ENCODE measurements around the gene TOR4A.
A peak's percentile ranks its signal among the peaks of the same experiment; 100 is the strongest.

TOR4A gene

DNA sequence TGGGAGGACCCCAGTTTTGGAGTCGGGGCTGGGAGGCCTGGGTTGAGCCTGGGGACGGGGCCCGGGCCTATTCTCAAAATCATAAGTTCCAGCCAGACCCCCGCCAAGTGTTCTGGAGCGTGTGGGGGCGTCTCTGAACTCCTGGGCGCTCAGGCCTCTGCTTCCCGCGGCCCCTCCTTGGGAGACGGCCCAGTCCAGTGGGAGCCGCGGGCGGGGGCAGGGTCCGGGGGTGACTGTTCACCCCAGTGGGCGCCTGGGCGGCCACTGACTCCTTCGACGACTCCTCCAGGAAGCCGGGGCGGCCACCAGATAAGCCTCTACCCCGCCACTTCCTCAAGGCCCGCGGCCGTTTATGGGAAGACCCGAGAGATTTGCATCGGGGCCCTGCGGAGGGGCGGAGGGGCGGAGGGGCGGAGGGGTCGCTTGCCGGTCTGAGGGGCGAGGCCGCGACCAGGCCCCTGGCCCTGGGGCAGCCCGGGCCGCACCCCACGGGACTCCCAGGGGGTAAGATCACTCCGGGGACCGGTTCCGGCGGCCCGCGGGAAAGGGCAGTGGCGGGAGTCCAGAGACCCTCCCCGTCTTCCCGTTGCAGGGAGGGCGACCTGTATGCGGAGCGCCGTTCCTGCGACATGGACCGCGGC, 655 bp downstream of the TOR4A start:
- peak overlapping the region; percentile 89 for H3K27ac ChIP-seq (ENCODE audit: low read depth, low read length)
- H3K9ac ChIP-seq (ENCODE audit: low read depth, low read length), result peak overlapping the region; percentile 76
- H3K27me3 ChIP-seq (ENCODE audit: insufficient read depth, low read length), result peaks cover 4% of the 10 kb centered on the region; the same call in 1 of the 2 replicates
- H3K4me1 ChIP-seq (ENCODE audit: insufficient read depth, low read length), result peaks cover 19% of the 10 kb centered on the region
- no peaks in the 10 kb centered on the region; the same call in 1 of the 2 replicates for H3K36me3 ChIP-seq (ENCODE audit: insufficient read depth, low read length)
- 4% methylated on average over 54 of the region's 54 CpGs for WGBS
- H3K9me3 ChIP-seq (ENCODE audit: insufficient read depth, low read depth, low read length), result no peaks in the 10 kb centered on the region
- peak overlapping the region; percentile 60 for H3K4me3 ChIP-seq (ENCODE audit: low read length)

DNA sequence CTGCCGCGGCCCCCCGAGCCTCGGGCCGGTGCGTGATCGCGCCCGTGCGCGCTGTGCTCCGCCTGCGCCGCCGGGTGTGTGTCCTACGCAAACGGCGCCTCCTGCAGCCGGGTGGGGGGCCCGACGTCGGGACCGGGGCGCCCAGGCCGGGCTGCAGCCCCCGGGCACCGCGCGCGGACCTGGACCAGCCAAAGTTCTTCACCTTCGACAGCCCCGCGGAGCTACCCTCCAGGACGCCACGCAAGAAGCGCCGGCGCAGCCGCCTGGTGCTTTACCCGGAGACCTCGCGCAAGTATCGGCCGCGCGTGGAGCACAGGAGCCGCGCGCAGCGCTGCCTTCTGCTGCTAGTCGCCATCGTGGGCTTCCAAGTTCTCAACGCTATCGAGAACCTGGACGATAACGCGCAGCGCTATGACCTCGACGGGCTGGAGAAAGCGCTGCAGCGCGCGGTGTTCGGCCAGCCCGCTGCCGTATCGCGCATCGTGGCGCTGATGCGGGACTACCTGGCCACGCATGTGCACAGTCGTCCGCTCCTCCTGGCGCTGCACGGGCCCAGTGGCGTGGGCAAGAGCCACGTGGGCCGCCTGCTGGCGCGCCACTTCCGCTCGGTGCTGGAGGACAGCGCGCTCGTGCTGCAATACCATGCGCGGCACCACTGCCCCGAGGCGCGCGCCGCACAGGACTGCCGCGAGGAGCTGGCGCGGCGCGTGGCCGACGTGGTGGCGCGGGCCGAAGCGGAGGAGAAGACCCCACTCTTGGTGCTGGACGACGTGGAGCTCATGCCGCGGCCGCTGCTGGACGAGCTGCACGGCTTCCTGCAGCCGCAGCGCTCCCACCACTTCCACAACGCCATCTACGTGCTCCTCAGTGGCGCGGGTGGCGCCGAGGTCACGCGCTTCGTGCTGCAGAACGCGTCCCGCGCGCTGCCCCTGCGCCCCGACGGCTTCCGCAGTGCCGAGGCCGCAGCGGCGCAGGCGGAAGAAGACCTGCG, 1.5 kb downstream of the TOR4A start:
- WGBS, result 79% methylated on average over 139 of the region's 139 CpGs
- peak overlapping the region; percentile 60 for H3K4me3 ChIP-seq (ENCODE audit: low read length)
- H3K9ac ChIP-seq (ENCODE audit: low read depth, low read length), result no peak overlapping the region
- peaks cover 4% of the 10 kb centered on the region; the same call in 1 of the 2 replicates for H3K27me3 ChIP-seq (ENCODE audit: insufficient read depth, low read length)
- no peak overlapping the region; the same call in 1 of the 2 replicates for H3K27ac ChIP-seq (ENCODE audit: low read depth, low read length)
- no peaks in the 10 kb centered on the region for H3K9me3 ChIP-seq (ENCODE audit: insufficient read depth, low read depth, low read length)
- peaks cover 19% of the 10 kb centered on the region for H3K4me1 ChIP-seq (ENCODE audit: insufficient read depth, low read length)
- no peaks in the 10 kb centered on the region; the same call in 1 of the 2 replicates for H3K36me3 ChIP-seq (ENCODE audit: insufficient read depth, low read length)

DNA sequence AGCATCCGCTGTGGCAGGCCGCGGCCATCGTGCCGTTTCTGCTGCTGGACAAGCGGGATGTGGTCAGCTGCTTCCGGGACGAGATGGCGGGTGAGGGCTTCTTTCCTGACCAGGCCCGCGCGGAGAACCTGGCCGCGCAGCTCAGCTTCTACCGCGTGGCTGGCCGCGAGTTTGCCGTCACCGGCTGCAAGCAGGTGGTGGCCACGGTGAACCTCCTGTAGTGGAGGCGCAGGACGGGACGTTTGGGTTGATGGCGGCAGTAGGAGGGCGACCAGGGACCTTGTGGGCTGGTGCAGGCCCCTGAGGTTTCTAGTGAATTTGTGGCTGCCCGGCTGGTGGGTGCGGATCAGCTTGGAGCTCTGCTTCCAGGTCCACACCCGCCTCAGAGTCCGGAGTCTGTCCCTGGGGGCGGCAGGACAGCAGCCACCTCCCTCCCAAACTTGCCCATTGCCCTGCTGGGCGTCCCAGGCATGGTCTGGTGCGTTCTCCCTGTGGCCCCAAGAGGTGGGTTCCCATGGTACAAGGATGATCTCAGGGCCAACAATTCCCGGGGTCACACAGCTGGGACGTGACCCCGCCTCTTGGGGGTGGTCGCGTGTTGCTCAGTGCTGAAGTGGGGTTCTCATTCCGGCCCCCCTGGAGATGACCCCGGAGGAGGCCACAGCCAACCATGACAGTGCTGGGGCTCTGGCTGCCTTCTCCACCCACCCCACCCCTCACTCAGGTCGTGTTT, 2.4 kb downstream of the TOR4A start:
- peaks cover 4% of the 10 kb centered on the region; the same call in 1 of the 2 replicates for H3K27me3 ChIP-seq (ENCODE audit: insufficient read depth, low read length)
- no peaks in the 10 kb centered on the region for H3K9me3 ChIP-seq (ENCODE audit: insufficient read depth, low read depth, low read length)
- H3K4me1 ChIP-seq (ENCODE audit: insufficient read depth, low read length), result peaks cover 19% of the 10 kb centered on the region
- H3K36me3 ChIP-seq (ENCODE audit: insufficient read depth, low read length), result no peaks in the 10 kb centered on the region; the same call in 1 of the 2 replicates
- no peak overlapping the region for H3K9ac ChIP-seq (ENCODE audit: low read depth, low read length)
- no peak overlapping the region for H3K27ac ChIP-seq (ENCODE audit: low read depth, low read length)
- 96% methylated on average over 41 of the region's 41 CpGs for WGBS
- no peak overlapping the region for H3K4me3 ChIP-seq (ENCODE audit: low read length)

DNA sequence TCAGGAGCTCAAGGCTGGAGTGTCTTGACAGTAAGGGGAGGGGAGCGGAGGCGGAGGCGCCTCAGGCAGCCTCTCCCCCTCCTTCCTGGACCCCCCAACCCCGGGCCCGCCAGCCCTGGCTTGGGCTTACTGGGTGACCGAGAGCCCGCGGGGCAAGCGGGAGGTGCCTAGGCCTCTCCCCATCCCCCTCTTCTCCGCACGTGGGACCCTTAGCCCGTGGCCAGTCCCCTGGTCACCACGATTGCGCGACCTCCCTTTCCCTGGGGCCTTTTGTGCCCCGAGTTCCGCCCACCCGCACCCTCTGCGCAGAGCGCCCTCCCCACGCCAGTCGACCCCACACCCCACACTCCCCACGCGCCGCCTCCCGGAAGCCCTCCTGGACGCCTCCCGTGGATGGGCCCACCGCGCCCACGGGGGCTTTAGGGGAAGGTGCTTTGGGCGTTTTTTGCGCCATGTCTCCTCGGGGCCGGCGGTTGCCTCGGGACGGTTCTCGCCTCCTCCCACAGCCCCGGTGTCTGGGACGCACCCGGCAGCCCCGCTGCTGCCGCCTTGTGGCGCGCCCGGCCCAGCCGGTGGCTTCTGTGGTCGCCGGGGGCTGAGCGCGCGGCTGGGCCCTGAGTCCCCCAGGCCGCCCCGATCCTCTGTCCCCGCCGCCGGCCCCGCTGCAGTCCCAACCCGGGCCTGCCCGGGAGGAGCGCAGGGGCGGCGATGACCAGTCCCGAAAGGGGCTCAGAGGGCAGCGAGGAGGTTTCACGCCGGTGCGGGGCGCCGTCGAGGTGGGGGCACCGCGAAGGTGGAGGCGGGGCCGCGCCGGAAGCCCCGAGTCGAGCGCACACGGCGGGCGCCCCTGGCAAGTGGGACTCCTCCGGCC, 3.2 kb downstream of the TOR4A start:
- Histone ChIP-seq H3K9ac (ENCODE audit: low read depth, low read length) (peak overlapping the region; percentile 19; the same call in 1 of the 2 replicates), H3K27ac (ENCODE audit: low read depth, low read length) (no peak overlapping the region), H3K4me3 (ENCODE audit: low read length) (peak overlapping the region; percentile 45), H3K9me3 (ENCODE audit: insufficient read depth, low read depth, low read length) (no peaks in the 10 kb centered on the region), H3K36me3 (ENCODE audit: insufficient read depth, low read length) (no peaks in the 10 kb centered on the region; the same call in 1 of the 2 replicates), H3K27me3 (ENCODE audit: insufficient read depth, low read length) (peaks cover 4% of the 10 kb centered on the region; the same call in 1 of the 2 replicates), H3K4me1 (ENCODE audit: insufficient read depth, low read length) (peaks cover 18% of the 10 kb centered on the region)
- WGBS, result 93% methylated on average over 85 of the region's 85 CpGs

DNA sequence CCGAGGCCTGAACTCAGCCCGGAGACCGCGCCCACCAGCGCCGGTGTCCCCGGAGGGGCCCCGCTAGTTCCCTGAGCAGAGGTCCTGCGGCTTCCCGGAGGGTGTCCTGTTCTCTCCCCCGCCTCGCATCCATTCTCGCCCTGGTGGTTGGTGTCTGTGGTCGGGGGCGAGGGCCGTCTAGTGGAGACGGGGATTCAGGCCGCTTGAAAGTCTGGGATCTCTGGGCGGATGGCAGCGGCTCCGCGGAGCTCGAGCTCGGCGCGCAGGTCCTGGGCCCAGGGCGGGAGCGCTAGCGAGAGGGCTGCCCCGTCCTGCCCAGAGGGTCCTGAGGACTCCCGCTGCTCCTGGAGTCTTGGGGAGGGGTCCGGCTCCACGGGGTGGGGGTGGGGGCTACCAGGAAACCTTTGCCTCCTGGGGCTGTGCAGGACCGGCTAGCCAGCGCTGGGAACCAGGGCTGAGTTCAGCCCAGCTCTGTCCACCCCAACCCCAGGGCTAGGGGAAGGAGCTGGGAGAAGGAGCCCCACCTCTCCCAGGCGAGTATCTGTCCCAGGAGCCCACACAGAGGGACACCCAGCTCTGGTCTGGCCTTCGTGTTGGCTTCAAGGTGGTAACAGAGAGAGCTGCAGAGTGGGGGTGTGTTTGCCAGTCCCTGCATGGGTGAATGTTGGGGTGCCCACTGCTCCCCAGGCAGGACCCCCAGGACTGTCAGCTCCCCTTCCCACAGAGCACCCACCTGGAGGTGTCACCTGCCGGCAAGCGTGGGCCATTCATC, 4.0 kb downstream of the TOR4A start:
- 93% methylated on average over 39 of the region's 39 CpGs for WGBS
- no peak overlapping the region for H3K27ac ChIP-seq (ENCODE audit: low read depth, low read length)
- peak overlapping the region; percentile 19; the same call in 1 of the 2 replicates for H3K9ac ChIP-seq (ENCODE audit: low read depth, low read length)
- H3K27me3 ChIP-seq (ENCODE audit: insufficient read depth, low read length), result peaks cover 4% of the 10 kb centered on the region; the same call in 1 of the 2 replicates
- peak overlapping the region; percentile 45 for H3K4me3 ChIP-seq (ENCODE audit: low read length)
- H3K9me3 ChIP-seq (ENCODE audit: insufficient read depth, low read depth, low read length), result no peaks in the 10 kb centered on the region
- peaks cover 10% of the 10 kb centered on the region for H3K4me1 ChIP-seq (ENCODE audit: insufficient read depth, low read length)
- no peaks in the 10 kb centered on the region; the same call in 1 of the 2 replicates for H3K36me3 ChIP-seq (ENCODE audit: insufficient read depth, low read length)

DNA sequence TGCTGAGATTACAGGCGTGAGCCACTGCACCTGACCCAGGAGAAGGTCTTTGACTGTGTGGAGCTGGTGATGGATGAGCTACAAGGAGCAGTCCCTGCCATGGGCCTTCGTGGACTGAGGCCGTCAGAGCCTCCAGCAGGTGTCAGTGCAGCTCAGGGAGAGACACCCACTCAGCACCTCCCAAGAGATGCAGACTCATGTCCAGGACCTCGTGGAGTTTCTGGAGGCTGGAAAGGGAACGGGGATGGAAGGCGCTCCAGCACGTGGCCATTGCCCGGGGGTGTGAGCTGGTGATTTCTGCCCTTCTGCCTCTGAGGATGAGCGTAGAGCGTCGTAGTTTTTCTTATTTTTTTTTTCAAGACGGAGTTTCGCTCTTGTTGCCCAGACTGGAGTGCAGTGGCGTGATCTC, 9.5 kb downstream of the TOR4A start:
- WGBS, result 66% methylated on average over 14 of the region's 14 CpGs
- no peaks in the 10 kb centered on the region for H3K36me3 ChIP-seq (ENCODE audit: insufficient read depth, low read length)
- no peak overlapping the region for H3K4me3 ChIP-seq (ENCODE audit: low read length)
- H3K27me3 ChIP-seq (ENCODE audit: insufficient read depth, low read length), result no peaks in the 10 kb centered on the region
- H3K9me3 ChIP-seq (ENCODE audit: insufficient read depth, low read depth, low read length), result no peaks in the 10 kb centered on the region
- no peak overlapping the region for H3K9ac ChIP-seq (ENCODE audit: low read depth, low read length)
- no peaks in the 10 kb centered on the region for H3K4me1 ChIP-seq (ENCODE audit: insufficient read depth, low read length)
- H3K27ac ChIP-seq (ENCODE audit: low read depth, low read length), result no peak overlapping the region

DNA sequence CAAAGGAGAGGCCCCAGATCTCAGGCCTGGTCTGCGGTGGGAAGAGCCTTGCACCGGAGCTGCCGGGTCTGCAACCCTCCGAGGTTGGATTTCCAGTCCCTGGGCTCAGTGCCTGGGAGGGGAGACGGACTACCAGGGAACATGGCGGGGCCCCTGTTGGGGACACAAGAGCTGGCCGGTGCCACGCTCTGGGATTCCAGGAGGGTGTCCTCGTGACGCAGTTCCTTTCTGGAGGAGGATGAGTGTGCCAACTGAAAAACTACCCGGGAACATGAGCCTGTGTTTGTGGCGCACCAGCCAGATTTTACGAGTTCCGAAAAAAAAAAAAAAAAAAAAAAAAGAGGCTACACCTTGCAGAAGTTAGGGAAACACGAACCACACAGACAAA, 15.6 kb downstream of the TOR4A start:
- H3K9ac ChIP-seq (ENCODE audit: low read depth, low read length), result no peak overlapping the region
- 86% methylated on average over 15 of the region's 15 CpGs for WGBS
- peaks cover 2% of the 10 kb centered on the region for H3K4me1 ChIP-seq (ENCODE audit: insufficient read depth, low read length)
- no peaks in the 10 kb centered on the region for H3K9me3 ChIP-seq (ENCODE audit: insufficient read depth, low read depth, low read length)
- no peak overlapping the region for H3K4me3 ChIP-seq (ENCODE audit: low read length)
- no peaks in the 10 kb centered on the region for H3K36me3 ChIP-seq (ENCODE audit: insufficient read depth, low read length)
- H3K27ac ChIP-seq (ENCODE audit: low read depth, low read length), result no peak overlapping the region; the same call in 1 of the 2 replicates
- peaks cover 32% of the 10 kb centered on the region for H3K27me3 ChIP-seq (ENCODE audit: insufficient read depth, low read length)

DNA sequence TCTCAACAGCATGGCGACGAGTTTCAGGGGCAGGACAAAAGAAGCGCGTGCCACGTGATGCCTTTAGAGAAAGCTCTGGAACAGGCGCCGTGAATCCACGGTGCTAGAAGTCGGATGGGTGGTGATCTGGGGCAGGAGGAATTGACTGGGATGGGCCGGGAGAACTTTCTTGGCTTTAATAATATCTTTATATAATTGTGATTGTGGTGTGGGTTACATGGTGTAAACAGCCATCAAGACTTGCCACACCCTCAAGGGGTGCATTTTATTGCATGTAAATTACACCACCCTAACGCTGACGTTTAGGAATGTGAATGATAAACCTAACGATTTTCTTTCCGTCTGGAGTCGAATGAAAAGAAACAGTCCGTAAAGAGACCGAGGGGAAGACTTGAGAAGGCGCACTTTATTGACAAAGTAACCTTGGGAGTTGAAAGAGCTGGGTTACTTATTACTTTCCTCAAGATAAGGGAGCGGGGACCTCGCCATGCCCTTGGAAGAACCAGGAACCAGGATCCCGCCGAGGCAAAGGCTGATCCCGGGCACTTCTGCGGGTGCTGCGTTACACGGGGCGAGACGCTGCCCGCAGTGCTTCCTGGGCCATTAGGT, 16.1 kb downstream of the TOR4A start:
- Histone ChIP-seq H3K9me3 (ENCODE audit: insufficient read depth, low read depth, low read length) (no peaks in the 10 kb centered on the region), H3K4me1 (ENCODE audit: insufficient read depth, low read length) (peaks cover 7% of the 10 kb centered on the region), H3K4me3 (ENCODE audit: low read length) (no peak overlapping the region), H3K27ac (ENCODE audit: low read depth, low read length) (no peak overlapping the region), H3K27me3 (ENCODE audit: insufficient read depth, low read length) (peaks cover 32% of the 10 kb centered on the region), H3K36me3 (ENCODE audit: insufficient read depth, low read length) (no peaks in the 10 kb centered on the region), H3K9ac (ENCODE audit: low read depth, low read length) (no peak overlapping the region)
- WGBS, result 93% methylated on average over 28 of the region's 29 CpGs

DNA sequence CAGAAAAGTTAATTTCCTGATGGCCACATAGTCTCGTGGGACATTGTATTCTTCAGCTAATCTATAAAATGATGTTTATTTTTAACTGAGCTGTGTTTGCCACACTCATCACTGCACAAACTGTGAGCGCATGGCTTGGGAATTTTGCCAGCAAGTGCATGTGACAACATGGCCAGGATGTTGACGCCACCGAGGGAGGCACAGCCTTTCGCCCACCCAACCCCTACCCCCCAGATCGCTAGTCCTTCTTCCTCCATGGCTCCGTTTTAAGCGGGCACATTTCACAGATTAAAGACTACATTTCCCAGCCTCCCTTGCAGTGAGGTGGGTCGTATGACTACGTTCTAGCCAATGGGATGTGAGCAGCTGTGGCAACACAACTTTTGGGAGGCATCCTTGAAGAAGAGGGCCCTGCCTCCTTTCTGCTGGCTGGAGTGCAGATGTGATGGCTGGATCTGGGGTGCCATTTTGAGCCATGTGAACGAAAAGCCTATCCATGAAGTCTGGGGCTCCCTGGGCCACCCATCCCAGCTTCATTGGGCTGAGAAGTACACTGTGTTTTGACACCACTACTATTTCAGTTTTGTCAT, 16.7 kb downstream of the TOR4A start:
- H3K9me3 ChIP-seq (ENCODE audit: insufficient read depth, low read depth, low read length), result no peaks in the 10 kb centered on the region
- H3K4me1 ChIP-seq (ENCODE audit: insufficient read depth, low read length), result peaks cover 12% of the 10 kb centered on the region
- H3K9ac ChIP-seq (ENCODE audit: low read depth, low read length), result no peak overlapping the region
- no peak overlapping the region for H3K4me3 ChIP-seq (ENCODE audit: low read length)
- H3K27ac ChIP-seq (ENCODE audit: low read depth, low read length), result no peak overlapping the region
- H3K27me3 ChIP-seq (ENCODE audit: insufficient read depth, low read length), result peaks cover 32% of the 10 kb centered on the region
- WGBS, result 78% methylated on average over 11 of the region's 11 CpGs
- no peaks in the 10 kb centered on the region for H3K36me3 ChIP-seq (ENCODE audit: insufficient read depth, low read length)
